Cardiac muscle cell (in vitro differentiated cells and primary cell): ENCODE data around the gene SLC25A21. TPM values are rescaled to one million over a fixed set of nuclear protein-coding genes. Genes with fewer than 3 reads are reported as not detected.

Source experiments
- DNase-seq, 2 donors: peaks; one replicate each; pipeline versions ENCODE4 v3.0.0 to v3.0.0-alpha.2; 2010 to 2017; ENCODE audit warnings: low read depth in 1 of 2, low spot score in 1 of 2
- H3K27ac ChIP-seq: fragments of 200-600 bp; sonication (generic); 2 replicates; pipeline ENCODE4 v1.5.1; 2016
- H3K27me3 ChIP-seq: fragments of 200-600 bp; sonication (generic); 2 replicates; pipeline ENCODE4 v1.6.0; 2016; ENCODE audit warnings: control low read depth
- H3K36me3 ChIP-seq: fragments of 200-600 bp; sonication (generic); 2 replicates; pipeline ENCODE4 v1.5.1; 2016; ENCODE audit warnings: control low read depth
- H3K4me1 ChIP-seq: fragments of 200-600 bp; sonication (generic); 2 replicates; pipeline ENCODE4 v1.8.1; 2017; ENCODE audit warnings: low read depth, mild to moderate bottlenecking, mixed run types
- H3K4me3 ChIP-seq: fragments of 200-600 bp; sonication (generic); 2 replicates; pipeline ENCODE4 v1.5.1; 2016; ENCODE audit warnings: mild to moderate bottlenecking
- H3K9me3 ChIP-seq: fragments of 200-600 bp; sonication (generic); 2 replicates; pipeline ENCODE4 v1.5.1; 2017; ENCODE audit warnings: low read depth, mild to moderate bottlenecking, control low read depth
- polyA plus RNA-seq: library from polyadenylated mRNA; unstranded; fragments of >200 nt; fragmentation: Nextera tagmentation; extraction: Ambion mirVana; gene quantifications from 2 replicates; pipeline ENCODE4 v1.2.1, GENCODE V29; 2016
- total RNA-seq: library from RNA; depleted of rRNA; stranded (reverse); fragments of >200 nt; gene quantifications from 2 replicates; pipeline ENCODE4 v1.2.3, GENCODE V29; 2016
- TF ChIP-seq, protein P1 (sequence below): IDR thresholded peaks from 2 replicates; pipeline ENCODE4 v1.5.1; 2012; ENCODE audit warnings: low read depth, mild to moderate bottlenecking, low read length

SLC25A21 gene
- total and polyA plus RNA-seq, 2 experiments from 2014 or later = 0.63 to 8.4 TPM

DNA sequence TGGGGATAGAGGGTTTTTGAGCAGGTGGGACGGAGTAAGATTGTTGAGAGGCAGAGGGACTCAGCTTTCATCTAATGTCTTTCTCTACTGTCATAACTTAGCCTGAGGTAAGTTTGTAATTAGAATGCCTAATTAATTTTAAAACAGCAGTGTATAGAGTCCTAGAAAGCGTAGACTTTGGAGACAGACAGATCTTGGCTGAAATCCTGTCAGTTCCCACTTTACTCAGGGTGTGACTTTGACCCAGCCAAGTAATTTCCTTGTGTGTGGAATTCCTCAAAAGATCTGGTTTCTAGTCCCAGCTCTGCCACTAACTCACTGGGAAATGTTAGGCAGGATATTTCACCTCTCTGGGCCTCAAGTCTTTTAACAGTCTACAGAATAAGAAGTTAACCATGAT is 74.3 kb downstream of the SLC25A21 start:
- H3K27me3 ChIP-seq = no peaks in the 10 kb centered on the region
- no peaks in the 10 kb centered on the region for H3K9me3 ChIP-seq
- no peak overlapping the region for H3K27ac ChIP-seq
- no peak for DNase-seq
- H3K4me3 ChIP-seq = no peak overlapping the region
- H3K4me1 ChIP-seq = no peaks in the 10 kb centered on the region
- no peaks in the 10 kb centered on the region for H3K36me3 ChIP-seq
- TF ChIP-seq, protein P1, sequence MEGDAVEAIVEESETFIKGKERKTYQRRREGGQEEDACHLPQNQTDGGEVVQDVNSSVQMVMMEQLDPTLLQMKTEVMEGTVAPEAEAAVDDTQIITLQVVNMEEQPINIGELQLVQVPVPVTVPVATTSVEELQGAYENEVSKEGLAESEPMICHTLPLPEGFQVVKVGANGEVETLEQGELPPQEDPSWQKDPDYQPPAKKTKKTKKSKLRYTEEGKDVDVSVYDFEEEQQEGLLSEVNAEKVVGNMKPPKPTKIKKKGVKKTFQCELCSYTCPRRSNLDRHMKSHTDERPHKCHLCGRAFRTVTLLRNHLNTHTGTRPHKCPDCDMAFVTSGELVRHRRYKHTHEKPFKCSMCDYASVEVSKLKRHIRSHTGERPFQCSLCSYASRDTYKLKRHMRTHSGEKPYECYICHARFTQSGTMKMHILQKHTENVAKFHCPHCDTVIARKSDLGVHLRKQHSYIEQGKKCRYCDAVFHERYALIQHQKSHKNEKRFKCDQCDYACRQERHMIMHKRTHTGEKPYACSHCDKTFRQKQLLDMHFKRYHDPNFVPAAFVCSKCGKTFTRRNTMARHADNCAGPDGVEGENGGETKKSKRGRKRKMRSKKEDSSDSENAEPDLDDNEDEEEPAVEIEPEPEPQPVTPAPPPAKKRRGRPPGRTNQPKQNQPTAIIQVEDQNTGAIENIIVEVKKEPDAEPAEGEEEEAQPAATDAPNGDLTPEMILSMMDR = no peak

DNA sequence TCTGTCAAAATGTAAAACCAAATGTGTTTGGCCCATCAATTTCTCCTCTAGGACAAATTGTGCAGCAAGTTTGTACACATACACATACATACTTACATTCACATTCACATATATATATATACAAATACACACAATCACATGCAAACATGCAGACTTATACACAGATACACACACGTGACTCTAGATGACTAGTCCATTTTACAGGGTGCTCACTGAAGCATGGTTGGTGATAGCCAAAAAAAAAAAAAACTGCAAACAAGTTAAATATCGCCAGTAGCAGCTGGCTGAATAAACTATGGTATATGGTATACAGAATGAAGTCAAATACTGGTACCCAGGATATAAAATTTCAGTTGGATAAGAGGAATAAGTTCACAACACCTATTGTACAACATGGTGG is 77.9 kb downstream of the SLC25A21 start:
- H3K4me3 ChIP-seq = no peak overlapping the region
- DNase-seq = no peak
- no peaks in the 10 kb centered on the region for H3K9me3 ChIP-seq
- no peaks in the 10 kb centered on the region for H3K36me3 ChIP-seq
- H3K27ac ChIP-seq = no peak overlapping the region
- H3K27me3 ChIP-seq = no peaks in the 10 kb centered on the region
- H3K4me1 ChIP-seq = no peaks in the 10 kb centered on the region
- TF ChIP-seq, protein P1 = no peak

DNA sequence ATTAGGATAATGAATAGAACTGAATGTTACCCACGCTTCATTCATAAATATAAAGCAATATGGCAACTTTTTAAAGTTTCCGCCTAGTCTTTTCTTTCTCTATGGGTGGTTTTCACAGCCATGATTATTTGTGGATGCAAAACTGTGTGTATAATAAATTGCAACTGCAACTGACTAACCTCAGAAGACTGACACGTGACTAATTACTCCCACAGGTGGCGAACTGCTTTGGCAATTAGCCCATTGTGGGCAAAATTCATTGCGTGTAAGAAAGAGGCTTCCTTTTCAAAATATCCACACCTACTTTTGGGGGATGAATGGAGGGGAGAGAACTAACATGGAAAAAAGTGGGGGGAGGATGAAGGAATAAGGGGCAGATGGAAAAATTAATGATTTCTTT is 79.0 kb downstream of the SLC25A21 start:
- no peak overlapping the region for H3K27ac ChIP-seq
- H3K27me3 ChIP-seq = no peaks in the 10 kb centered on the region
- DNase-seq = no peak
- H3K9me3 ChIP-seq = no peaks in the 10 kb centered on the region
- TF ChIP-seq, protein P1 = no peak
- no peaks in the 10 kb centered on the region for H3K36me3 ChIP-seq
- H3K4me1 ChIP-seq = no peaks in the 10 kb centered on the region
- no peak overlapping the region for H3K4me3 ChIP-seq

DNA sequence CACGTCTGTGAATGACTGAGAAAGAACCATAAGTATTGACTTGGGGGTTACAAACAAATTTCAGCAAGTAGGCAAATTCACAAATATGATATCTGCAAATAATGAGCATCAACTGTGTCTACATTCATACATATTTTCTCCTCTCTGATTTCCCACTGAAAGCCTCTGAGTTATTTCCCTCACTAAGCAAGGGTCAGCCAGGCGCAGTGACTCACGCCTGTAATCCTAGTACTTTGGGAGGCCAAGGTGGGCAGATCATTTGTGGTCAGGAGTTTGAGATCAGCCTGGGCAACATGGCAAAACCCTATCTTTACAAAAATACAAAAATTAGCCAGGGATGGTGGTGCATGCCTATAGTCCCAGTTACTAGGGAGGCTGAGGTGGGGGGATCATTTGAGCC is 80.8 kb downstream of the SLC25A21 start:
- Histone ChIP-seq H3K27me3 (no peaks in the 10 kb centered on the region), H3K4me1 (no peaks in the 10 kb centered on the region), H3K36me3 (no peaks in the 10 kb centered on the region), H3K9me3 (no peaks in the 10 kb centered on the region), H3K27ac (no peak overlapping the region), H3K4me3 (no peak overlapping the region)
- no peak for DNase-seq
- TF ChIP-seq, protein P1 = no peak

DNA sequence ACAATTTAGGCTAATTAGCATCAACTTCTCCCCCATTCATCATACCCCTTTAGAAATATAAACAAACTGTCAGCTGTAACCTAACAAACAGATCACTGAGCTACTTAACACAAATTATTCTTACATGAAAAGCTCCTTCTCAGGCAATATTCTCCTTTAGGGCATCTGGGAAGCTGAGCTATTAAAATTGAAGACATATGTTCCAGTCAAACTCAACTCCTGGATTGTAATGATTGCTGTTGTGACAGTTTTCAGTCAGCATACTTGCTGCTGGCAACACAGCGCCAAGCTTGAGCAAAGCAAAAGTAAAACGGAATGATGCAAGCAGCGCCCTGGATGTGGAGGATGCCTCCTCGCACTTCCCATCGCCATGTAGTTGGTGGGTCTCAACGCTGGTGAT is 82.4 kb downstream of the SLC25A21 start:
- Histone ChIP-seq H3K4me3 (no peak overlapping the region), H3K9me3 (no peaks in the 10 kb centered on the region), H3K27ac (no peak overlapping the region), H3K4me1 (no peaks in the 10 kb centered on the region), H3K36me3 (no peaks in the 10 kb centered on the region), H3K27me3 (no peaks in the 10 kb centered on the region)
- TF ChIP-seq, protein P1 = no peak
- no peak for DNase-seq

DNA sequence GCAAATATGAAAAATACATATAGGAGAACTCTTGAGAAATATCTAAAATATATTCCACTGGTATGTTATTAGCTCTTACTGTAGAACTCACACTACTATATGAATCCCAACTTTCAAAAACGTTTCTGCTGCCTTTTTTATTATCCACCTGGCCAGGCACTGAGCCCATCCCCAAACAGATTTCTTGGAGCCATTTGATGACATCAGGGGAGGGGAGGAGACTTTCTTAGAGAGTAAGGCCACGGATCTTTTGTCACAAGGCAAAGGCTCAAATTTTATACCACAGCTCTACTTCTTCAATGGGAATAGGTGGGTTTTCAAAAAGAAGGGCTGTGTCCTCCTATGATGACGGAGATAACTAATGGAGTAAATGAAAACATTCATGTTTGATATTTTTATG is 83.0 kb downstream of the SLC25A21 start:
- Histone ChIP-seq H3K27me3 (no peaks in the 10 kb centered on the region), H3K27ac (no peak overlapping the region), H3K36me3 (no peaks in the 10 kb centered on the region), H3K9me3 (no peaks in the 10 kb centered on the region), H3K4me1 (no peaks in the 10 kb centered on the region), H3K4me3 (no peak overlapping the region)
- TF ChIP-seq, protein P1 = no peak
- no peak for DNase-seq
